Right lobe of liver (tissue), 4 donors: ENCODE measurements around the gene LRBA.

ENCODE experiments used
- CTCF ChIP-seq, 4 donors: fragments of 200-600 bp in 3 of 4; fragments of 450-650 bp in 1 of 4; IDR thresholded peaks; one replicate each; pipeline versions ENCODE4 v1.5.1 to v1.8.0; 2016 to 2022; ENCODE audit warnings: antibody characterized with exemption in 4 of 4, mild to moderate bottlenecking in 2 of 4
- POLR2A ChIP-seq: fragments of 450-650 bp; IDR thresholded peaks from one replicate; pipeline ENCODE4 v1.6.1; 2017; ENCODE audit warnings: antibody characterized with exemption, mild to moderate bottlenecking
- donor health status: DM: no; HTN: no; CAD: no.
- donor health status: DM: no; HTN: no; CAD: no.
- donor health status: DM: no; HTN: yes; CAD: no.

- TF ChIP-seq CTCF (IDR thresholded peaks at IDR 0.05) (no peak), POLR2A (no peak)
Observed at GRCh38 chr4:150543042-150543441, 472.0 kb downstream of the LRBA start.
